ENCODE results near the gene TRA2A. TPM values are rescaled to one million over a fixed set of nuclear protein-coding genes. Genes with fewer than 3 reads are reported as not detected.
"Not testable (repeated sequence)": the region's sequence is repeated elsewhere in the genome, so short reads cannot be mapped to it uniquely, and the experiment has no call there.

The TRA2A gene
- total RNA-seq, 1 experiment from 2014 or later = 169 TPM

- Histone ChIP-seq H3K18ac (ENCODE audit: insufficient read length, low read depth, low read length) (no peak overlapping the region), H2AFZ (ENCODE audit: low read length) (no peak overlapping the region), H3K14ac (ENCODE audit: insufficient read depth, low read length) (no peak overlapping the region), H3K9ac (ENCODE audit: extremely low read depth, insufficient read length, low read length) (no peak overlapping the region), H2BK20ac (ENCODE audit: low read depth, low read length, poor library complexity, severe bottlenecking) (no peak overlapping the region), H3K56ac (ENCODE audit: insufficient read length, low read depth, low read length) (no peak overlapping the region), H3K4me1 (ENCODE audit: insufficient read depth, low read length) (peaks cover 2% of the 10 kb centered on the region; the same call in 1 of the 2 replicates), H3K79me1 (ENCODE audit: insufficient read depth, low read depth, low read length, poor library complexity, severe bottlenecking) (no peaks in the 10 kb centered on the region), H2BK15ac (ENCODE audit: low read depth, low read length) (no peak overlapping the region), H3K23me2 (ENCODE audit: insufficient read length, low read depth, low read length, poor library complexity, severe bottlenecking) (no peaks in the 10 kb centered on the region), H3K23ac (ENCODE audit: insufficient read length, low read depth, low read length) (no peak overlapping the region), H3K79me2 (ENCODE audit: insufficient read depth, low read length) (peaks cover 64% of the 10 kb centered on the region), H2BK5ac (ENCODE audit: insufficient read length, low read length) (no peak overlapping the region), H4K91ac (ENCODE audit: insufficient read length, low read depth, low read length) (no peak overlapping the region), H4K5ac (ENCODE audit: insufficient read length, low read depth, low read length) (no peak overlapping the region), H3K9me3 (ENCODE audit: control insufficient read depth, low read depth, low read length) (no peaks in the 10 kb centered on the region), H4K20me1 (ENCODE audit: control insufficient read depth, insufficient read depth, insufficient read length) (no peaks in the 10 kb centered on the region), H2AK5ac (ENCODE audit: insufficient read length, low read length) (no peak overlapping the region), H2BK120ac (ENCODE audit: low read depth, low read length, poor library complexity, severe bottlenecking) (no peak overlapping the region), H4K8ac (replicated peaks; ENCODE audit: insufficient read length, low read depth, low read length) (no peak overlapping the region), H2BK12ac (ENCODE audit: insufficient read length, low read depth, low read length) (no peak overlapping the region), H3K27me3 (ENCODE audit: insufficient read depth, low read length) (no peaks in the 10 kb centered on the region), H3K27ac (ENCODE audit: insufficient read length, low read depth, low read length) (no peak overlapping the region), H3K4ac (ENCODE audit: low read depth, low read length) (no peak overlapping the region), H3T11ph (ENCODE audit: low read length) (no peak overlapping the region), H3K4me2 (ENCODE audit: insufficient read depth, insufficient read length, low read length) (peak overlapping the region; percentile 63)
- no peak for DNase-seq
- Mint-ChIP-seq H3K4me3 (peak overlapping the region; percentile 89 to 99), H3K36me3 (ENCODE audit: insufficient read depth in 1 of 3, low read depth in 3 of 3) (peaks cover 11 to 39% (median 38%) of the 10 kb centered on the region in 3 experiments), H3K27me3 (ENCODE audit: low read depth) (peaks cover 2% of the 10 kb centered on the region), H3K9me3 (peaks cover 0 to 3% of the 10 kb centered on the region in 2 experiments; a peak in 2 of 5 replicates), H3K27ac (peak overlapping the region in 2 of 3 experiments; percentile 63 to 72; a peak in 3 of 7 replicates), H3K4me1 (peaks cover 45 to 60% of the 10 kb centered on the region in 2 experiments)
- TF ChIP-seq, protein P1, sequence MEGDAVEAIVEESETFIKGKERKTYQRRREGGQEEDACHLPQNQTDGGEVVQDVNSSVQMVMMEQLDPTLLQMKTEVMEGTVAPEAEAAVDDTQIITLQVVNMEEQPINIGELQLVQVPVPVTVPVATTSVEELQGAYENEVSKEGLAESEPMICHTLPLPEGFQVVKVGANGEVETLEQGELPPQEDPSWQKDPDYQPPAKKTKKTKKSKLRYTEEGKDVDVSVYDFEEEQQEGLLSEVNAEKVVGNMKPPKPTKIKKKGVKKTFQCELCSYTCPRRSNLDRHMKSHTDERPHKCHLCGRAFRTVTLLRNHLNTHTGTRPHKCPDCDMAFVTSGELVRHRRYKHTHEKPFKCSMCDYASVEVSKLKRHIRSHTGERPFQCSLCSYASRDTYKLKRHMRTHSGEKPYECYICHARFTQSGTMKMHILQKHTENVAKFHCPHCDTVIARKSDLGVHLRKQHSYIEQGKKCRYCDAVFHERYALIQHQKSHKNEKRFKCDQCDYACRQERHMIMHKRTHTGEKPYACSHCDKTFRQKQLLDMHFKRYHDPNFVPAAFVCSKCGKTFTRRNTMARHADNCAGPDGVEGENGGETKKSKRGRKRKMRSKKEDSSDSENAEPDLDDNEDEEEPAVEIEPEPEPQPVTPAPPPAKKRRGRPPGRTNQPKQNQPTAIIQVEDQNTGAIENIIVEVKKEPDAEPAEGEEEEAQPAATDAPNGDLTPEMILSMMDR (conservative IDR thresholded peaks at IDR 0.05) = no peak
- 100% methylated on average over 1 of the region's 18 CpGs for WGBS (ENCODE audit: extremely low coverage, insufficient read length, low lambda C conversion rate)
Observed at GRCh38 chr7:23529262-23529859, 2.4 kb downstream of the TRA2A start.

- not testable (repeated sequence) for DNase-seq; H2BK15ac ChIP-seq (ENCODE audit: low read depth, low read length); H4K5ac ChIP-seq (ENCODE audit: insufficient read length, low read depth, low read length); H3K27me3 ChIP-seq (ENCODE audit: insufficient read depth, low read length); H2BK12ac ChIP-seq (ENCODE audit: insufficient read length, low read depth, low read length); H4K8ac ChIP-seq (replicated peaks; ENCODE audit: insufficient read length, low read depth, low read length); H4K20me1 ChIP-seq (ENCODE audit: control insufficient read depth, insufficient read depth, insufficient read length); H2BK5ac ChIP-seq (ENCODE audit: insufficient read length, low read length); H3K27me3 Mint-ChIP-seq (ENCODE audit: low read depth); H3K9me3 ChIP-seq (ENCODE audit: control insufficient read depth, low read depth, low read length); H2BK20ac ChIP-seq (ENCODE audit: low read depth, low read length, poor library complexity, severe bottlenecking); H3K14ac ChIP-seq (ENCODE audit: insufficient read depth, low read length); H3K23ac ChIP-seq (ENCODE audit: insufficient read length, low read depth, low read length); H3K56ac ChIP-seq (ENCODE audit: insufficient read length, low read depth, low read length); H3K4ac ChIP-seq (ENCODE audit: low read depth, low read length); H3K4me3 Mint-ChIP-seq; H2AK5ac ChIP-seq (ENCODE audit: insufficient read length, low read length); H3K79me1 ChIP-seq (ENCODE audit: insufficient read depth, low read depth, low read length, poor library complexity, severe bottlenecking); H3K27ac ChIP-seq (ENCODE audit: insufficient read length, low read depth, low read length); H3T11ph ChIP-seq (ENCODE audit: low read length); H3K4me2 ChIP-seq (ENCODE audit: insufficient read depth, insufficient read length, low read length); H3K9ac ChIP-seq (ENCODE audit: extremely low read depth, insufficient read length, low read length); H2BK120ac ChIP-seq (ENCODE audit: low read depth, low read length, poor library complexity, severe bottlenecking); H3K4me1 ChIP-seq (ENCODE audit: insufficient read depth, low read length); H3K18ac ChIP-seq (ENCODE audit: insufficient read length, low read depth, low read length); H3K23me2 ChIP-seq (ENCODE audit: insufficient read length, low read depth, low read length, poor library complexity, severe bottlenecking); H3K9me3 Mint-ChIP-seq; H4K91ac ChIP-seq (ENCODE audit: insufficient read length, low read depth, low read length); H2AFZ ChIP-seq (ENCODE audit: low read length)
- peaks cover 47 to 61% of the 10 kb centered on the region in 2 experiments for H3K4me1 Mint-ChIP-seq
- H3K79me2 ChIP-seq (ENCODE audit: insufficient read depth, low read length) = peaks cover 77% of the 10 kb centered on the region
- H3K36me3 Mint-ChIP-seq (ENCODE audit: insufficient read depth in 1 of 3, low read depth in 3 of 3) = peaks cover 27 to 63% (median 48%) of the 10 kb centered on the region in 3 experiments
- H3K27ac Mint-ChIP-seq = 0 out of 7 replicates have a peak overlapping the region, but pooled peaks of 1 of the 3 experiments have one; percentile 61
- WGBS (ENCODE audit: extremely low coverage, insufficient read length, low lambda C conversion rate) = no CpG with 5 or more reads among the region's 7 CpGs
Observed at GRCh38 chr7:23525611-23526010, 6.2 kb downstream of the TRA2A start.
